DND-41 (cell line): ENCODE measurements around the gene SLC4A2.

ENCODE experiments used
- ATAC-seq: fragments of 200-7000 bp; cut with Tn5 transposase; 3 replicates; pipeline ENCODE4 v1.9.1; 2021; ENCODE audit warnings: low read depth; ENCODE audit not compliant: insufficient read depth
- DNase-seq: peaks from one replicate; pipeline ENCODE4 v3.0.0-alpha.2; 2020
- H2AFZ ChIP-seq: 2 replicates; pipeline ENCODE4 v1.6.0; 2012; ENCODE audit warnings: low read depth, low read length
- H3K27ac ChIP-seq: 2 replicates; pipeline ENCODE4 v1.5.1; 2012; ENCODE audit warnings: low read length, inconsistent platforms
- H3K27me3 ChIP-seq: fragments of 200-600 bp; sonication (generic); 2 replicates; pipeline ENCODE4 v1.6.0; 2012; ENCODE audit warnings: low read length, mild to moderate bottlenecking, inconsistent platforms; ENCODE audit not compliant: insufficient read depth, poor library complexity
- H3K36me3 ChIP-seq: 2 replicates; pipeline ENCODE4 v1.5.1; 2012; ENCODE audit warnings: low read length, inconsistent platforms; ENCODE audit not compliant: insufficient read depth
- H3K4me1 ChIP-seq: 2 replicates; pipeline ENCODE4 v1.5.1; 2012; ENCODE audit warnings: mild to moderate bottlenecking, low read length; ENCODE audit not compliant: insufficient read depth
- H3K4me2 ChIP-seq: 2 replicates; pipeline ENCODE4 v1.6.0; 2012; ENCODE audit warnings: mild to moderate bottlenecking, moderate library complexity, low read length, inconsistent platforms; ENCODE audit not compliant: insufficient read depth
- H3K4me3 ChIP-seq, 2 experiments: fragments of 200-600 bp in 1 of 2; shearing (Covaris generic) in 1 of 2; 2 replicates each; pipeline ENCODE4 v1.5.1; 2012 to 2016; ENCODE audit warnings: inconsistent platforms in 2 of 2, low read length in 2 of 2, mild to moderate bottlenecking in 2 of 2, low read depth in 1 of 2, moderate library complexity in 1 of 2
- H3K79me2 ChIP-seq: 2 replicates; pipeline ENCODE4 v1.6.0; 2012; ENCODE audit warnings: low read length, inconsistent platforms; ENCODE audit not compliant: insufficient read depth
- H3K9ac ChIP-seq: 2 replicates; pipeline ENCODE4 v1.6.0; 2012; ENCODE audit warnings: low read depth, mild to moderate bottlenecking, inconsistent platforms, low read length, moderate library complexity
- H3K9me3 ChIP-seq: 2 replicates; pipeline ENCODE4 v1.5.1; 2012; ENCODE audit warnings: low read length, moderate library complexity, mild to moderate bottlenecking, inconsistent platforms; ENCODE audit not compliant: insufficient read depth, severe bottlenecking
- H4K20me1 ChIP-seq: 2 replicates; pipeline ENCODE4 v1.6.0; 2012; ENCODE audit warnings: low read length; ENCODE audit not compliant: insufficient read depth
- EZH2 ChIP-seq: IDR thresholded peaks from 3 replicates; pipeline ENCODE4 v1.6.1; 2012; ENCODE audit warnings: borderline replicate concordance, low read depth, mild to moderate bottlenecking, moderate library complexity, low read length, inconsistent platforms; ENCODE audit not compliant: severe bottlenecking
- TF ChIP-seq, protein P1 (sequence below): IDR thresholded peaks from 2 replicates; pipeline ENCODE4 v1.5.1; 2012; ENCODE audit warnings: borderline replicate concordance, low read length, moderate library complexity, mild to moderate bottlenecking; ENCODE audit not compliant: poor library complexity, severe bottlenecking; ENCODE audit errors: extremely low read depth

Gene SLC4A2

GRCh38 chr7:151070574-151070960, 11.2 kb downstream of the SLC4A2 start:
- TF ChIP-seq, protein P1, sequence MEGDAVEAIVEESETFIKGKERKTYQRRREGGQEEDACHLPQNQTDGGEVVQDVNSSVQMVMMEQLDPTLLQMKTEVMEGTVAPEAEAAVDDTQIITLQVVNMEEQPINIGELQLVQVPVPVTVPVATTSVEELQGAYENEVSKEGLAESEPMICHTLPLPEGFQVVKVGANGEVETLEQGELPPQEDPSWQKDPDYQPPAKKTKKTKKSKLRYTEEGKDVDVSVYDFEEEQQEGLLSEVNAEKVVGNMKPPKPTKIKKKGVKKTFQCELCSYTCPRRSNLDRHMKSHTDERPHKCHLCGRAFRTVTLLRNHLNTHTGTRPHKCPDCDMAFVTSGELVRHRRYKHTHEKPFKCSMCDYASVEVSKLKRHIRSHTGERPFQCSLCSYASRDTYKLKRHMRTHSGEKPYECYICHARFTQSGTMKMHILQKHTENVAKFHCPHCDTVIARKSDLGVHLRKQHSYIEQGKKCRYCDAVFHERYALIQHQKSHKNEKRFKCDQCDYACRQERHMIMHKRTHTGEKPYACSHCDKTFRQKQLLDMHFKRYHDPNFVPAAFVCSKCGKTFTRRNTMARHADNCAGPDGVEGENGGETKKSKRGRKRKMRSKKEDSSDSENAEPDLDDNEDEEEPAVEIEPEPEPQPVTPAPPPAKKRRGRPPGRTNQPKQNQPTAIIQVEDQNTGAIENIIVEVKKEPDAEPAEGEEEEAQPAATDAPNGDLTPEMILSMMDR: no peak
- TF ChIP-seq EZH2: no peak
- H3K27me3 ChIP-seq: no peaks in the 10 kb centered on the region
- ATAC-seq (no peak), DNase-seq (no peak)
- H3K9ac ChIP-seq: no peak overlapping the region
- H3K9me3 ChIP-seq: no peaks in the 10 kb centered on the region
- no peaks in the 10 kb centered on the region for H3K4me1 ChIP-seq
- no peaks in the 10 kb centered on the region for H4K20me1 ChIP-seq
- H2AFZ ChIP-seq: no peak overlapping the region
- no peak overlapping the region for H3K4me2 ChIP-seq
- no peak overlapping the region for H3K4me3 ChIP-seq
- peaks cover 88% of the 10 kb centered on the region for H3K36me3 ChIP-seq
- no peak overlapping the region for H3K27ac ChIP-seq
- H3K79me2 ChIP-seq: no peaks in the 10 kb centered on the region

GRCh38 chr7:151071032-151071866, 11.9 kb downstream of the SLC4A2 start:
- no peaks in the 10 kb centered on the region for H3K4me1 ChIP-seq

GRCh38 chr7:151073990-151074389, 14.6 kb downstream of the SLC4A2 start:
- no peak overlapping the region for H3K4me2 ChIP-seq
- no peaks in the 10 kb centered on the region for H3K27me3 ChIP-seq
- peaks cover 31% of the 10 kb centered on the region for H4K20me1 ChIP-seq
- no peaks in the 10 kb centered on the region for H3K9me3 ChIP-seq
- TF ChIP-seq, protein P1: no peak
- TF ChIP-seq EZH2: no peak
- H3K9ac ChIP-seq: no peak overlapping the region
- ATAC-seq: no peak
- H3K4me1 ChIP-seq: peaks cover 14% of the 10 kb centered on the region
- no peak overlapping the region for H3K27ac ChIP-seq
- no peak overlapping the region for H3K4me3 ChIP-seq
- peaks cover 9% of the 10 kb centered on the region for H3K79me2 ChIP-seq
- peaks cover 89% of the 10 kb centered on the region for H3K36me3 ChIP-seq
- no peak for DNase-seq
- H2AFZ ChIP-seq: no peak overlapping the region

More at GRCh38 chr7:151071032-151071866, 11.9 kb downstream of the SLC4A2 start:
- Histone ChIP-seq H3K4me3 (no peak overlapping the region), H4K20me1 (peaks cover 5% of the 10 kb centered on the region; the same call in 1 of the 2 replicates), H3K79me2 (no peaks in the 10 kb centered on the region), H3K4me2 (no peak overlapping the region), H3K9ac (no peak overlapping the region), H3K36me3 (peaks cover 88% of the 10 kb centered on the region), H3K27me3 (no peaks in the 10 kb centered on the region), H2AFZ (no peak overlapping the region), H3K9me3 (no peaks in the 10 kb centered on the region), H3K27ac (no peak overlapping the region)
- TF ChIP-seq, protein P1: no peak
- TF ChIP-seq EZH2: no peak
- ATAC-seq (no peak), DNase-seq (no peak)
